ENCODE measurements around the gene RUNX3.
"Not testable (repeated sequence)": the region's sequence is repeated elsewhere in the genome, so short reads cannot be mapped to it uniquely, and the experiment has no call there.

The RUNX3 gene

DNA sequence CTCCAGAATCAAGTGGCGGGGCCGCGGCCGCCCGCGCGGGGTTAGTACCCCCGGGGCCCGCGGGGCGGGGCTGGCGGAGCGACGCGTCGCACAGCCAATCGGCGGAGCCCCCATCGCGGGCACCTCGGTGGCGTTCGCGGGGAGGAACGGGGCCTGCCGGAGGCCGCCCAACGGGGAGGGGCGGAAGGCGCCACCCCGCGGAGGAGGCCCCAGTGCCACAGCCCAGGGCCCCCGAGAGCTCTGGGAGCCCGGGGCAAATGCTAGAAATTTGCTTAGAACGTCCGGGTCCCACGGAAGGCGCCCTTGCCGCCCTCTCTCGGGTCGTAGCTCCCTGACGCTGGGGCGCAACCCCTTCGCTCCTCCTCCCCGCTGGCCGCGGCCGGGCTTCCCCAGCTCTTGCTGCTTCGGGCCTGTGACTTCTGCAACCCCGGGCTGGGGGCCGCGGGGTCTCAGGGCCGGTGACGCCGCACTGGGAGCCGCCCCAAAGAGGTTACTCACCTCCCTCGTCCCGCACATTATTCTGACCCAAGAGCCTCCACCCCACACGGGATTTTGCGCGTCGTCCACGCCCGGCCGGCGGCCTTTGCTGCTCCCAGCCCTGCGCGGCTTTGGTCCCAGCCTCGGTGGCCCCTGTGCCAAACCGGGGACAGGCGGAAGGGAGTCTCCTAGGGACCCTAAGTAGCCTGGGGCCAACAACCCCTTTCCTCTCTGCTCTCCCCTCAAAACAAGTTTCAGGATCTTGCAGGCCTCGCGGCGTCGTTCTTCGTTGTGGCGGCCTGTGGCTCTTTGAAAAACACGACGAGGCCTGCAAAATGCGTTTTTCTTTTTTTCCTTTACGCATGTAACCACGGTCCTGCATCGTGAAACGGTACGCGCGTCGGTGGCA lies at the start of gene RUNX3:
Gene RUNX3 (minus strand): TSS at position 17 of the 886 bp plus-strand sequence. CDS start 408 bp downstream, outside the sequence.
- DNase-seq (ENCODE audit: low read depth in 1 of 2, low spot score in 1 of 2): peak; percentile 73 to 88

DNA sequence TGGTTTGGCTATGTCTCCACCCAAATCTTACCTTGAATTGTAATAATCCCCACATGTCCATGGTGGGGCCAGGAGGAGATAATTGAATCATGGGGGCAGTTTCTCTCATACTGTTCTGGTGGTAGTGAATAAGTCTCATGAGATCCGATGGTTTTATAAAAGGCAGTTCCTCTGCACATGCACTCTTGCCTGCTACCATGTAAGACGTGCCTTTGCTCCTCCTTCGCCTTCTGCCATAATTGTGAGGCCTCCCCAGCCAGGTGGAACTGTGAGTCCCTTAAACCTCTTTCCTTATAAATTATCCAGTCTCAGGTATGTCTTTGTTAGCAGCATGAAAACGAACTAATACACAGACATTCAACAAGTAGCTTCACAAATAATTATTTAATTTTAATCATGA lies 49.2 kb upstream of the RUNX3 start:
- DNase-seq (ENCODE audit: low read depth in 1 of 2, low spot score in 1 of 2): not testable (repeated sequence)

DNA sequence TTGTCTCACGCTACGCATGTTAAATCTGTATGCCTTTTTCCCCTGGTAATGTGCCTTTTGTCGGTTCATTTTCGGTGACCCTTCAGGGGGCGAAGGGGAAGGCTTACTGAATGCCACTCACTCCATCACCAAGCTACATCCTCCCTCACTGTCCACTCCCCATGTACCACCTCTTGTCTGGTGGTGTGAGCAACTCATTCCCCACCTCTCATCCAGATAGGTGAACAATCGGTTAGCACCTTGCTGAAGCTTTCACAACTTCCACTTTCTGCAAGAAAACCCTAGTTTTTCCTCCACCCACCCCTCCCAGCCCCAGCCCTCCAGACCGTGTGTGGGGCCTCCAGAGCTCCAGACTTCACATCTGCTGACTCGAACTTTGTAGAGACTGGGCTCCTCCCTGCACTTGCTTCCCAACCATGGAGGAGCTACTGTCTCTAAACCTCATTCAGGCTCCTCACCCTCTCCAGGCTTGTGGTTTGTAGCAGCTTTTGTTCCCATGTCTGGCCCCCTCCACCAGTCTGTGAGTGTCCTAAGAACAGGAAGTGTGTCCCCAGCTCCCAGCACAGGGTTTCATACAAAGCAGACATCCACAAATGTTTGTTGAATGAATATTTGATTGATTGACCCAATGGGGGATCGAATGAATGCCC lies 48.4 kb upstream of the RUNX3 start:
- DNase-seq (ENCODE audit: low read depth in 1 of 2, low spot score in 1 of 2): no peak

DNA sequence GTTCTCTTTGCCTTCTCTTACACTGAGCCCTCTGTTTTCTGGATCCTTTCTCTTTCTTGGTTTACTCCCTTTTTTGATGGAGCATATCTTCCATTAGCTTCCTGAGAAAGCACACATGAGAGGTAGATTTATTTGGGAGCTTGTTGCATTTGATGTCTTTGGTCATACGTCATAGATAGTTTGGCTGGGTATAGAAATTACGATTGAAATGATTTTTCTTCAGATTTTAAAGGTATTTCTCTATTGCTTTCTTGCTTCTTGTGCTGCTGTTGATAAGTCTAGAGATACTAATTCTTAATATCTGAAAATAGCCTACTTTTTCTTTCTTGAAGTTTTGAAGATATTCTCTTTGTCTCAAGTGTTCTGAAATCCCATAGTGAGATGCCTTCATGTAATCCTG lies 45.3 kb upstream of the RUNX3 start:
- DNase-seq (ENCODE audit: low read depth in 1 of 2, low spot score in 1 of 2): no peak

DNA sequence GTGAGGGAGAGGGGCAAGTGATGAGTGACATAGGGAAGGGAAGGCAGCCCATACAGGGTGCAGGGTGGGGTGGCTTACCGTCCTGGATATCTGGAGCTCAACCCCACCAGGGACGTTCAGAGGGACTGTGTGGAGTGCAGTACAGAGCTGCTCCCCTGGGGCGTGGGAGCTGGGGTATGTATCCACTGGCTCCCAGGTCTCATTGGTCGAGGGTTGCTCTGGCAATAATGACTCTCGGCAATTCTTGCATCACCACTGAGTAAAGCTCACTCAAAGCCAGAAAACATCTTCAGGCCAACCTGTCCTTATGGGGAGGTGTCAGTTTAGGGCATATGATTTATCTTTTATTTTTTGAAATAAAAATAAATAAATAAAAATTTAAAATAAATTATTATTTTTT lies 43.2 kb upstream of the RUNX3 start:
- no peak for DNase-seq (ENCODE audit: low read depth in 1 of 2, low spot score in 1 of 2)

DNA sequence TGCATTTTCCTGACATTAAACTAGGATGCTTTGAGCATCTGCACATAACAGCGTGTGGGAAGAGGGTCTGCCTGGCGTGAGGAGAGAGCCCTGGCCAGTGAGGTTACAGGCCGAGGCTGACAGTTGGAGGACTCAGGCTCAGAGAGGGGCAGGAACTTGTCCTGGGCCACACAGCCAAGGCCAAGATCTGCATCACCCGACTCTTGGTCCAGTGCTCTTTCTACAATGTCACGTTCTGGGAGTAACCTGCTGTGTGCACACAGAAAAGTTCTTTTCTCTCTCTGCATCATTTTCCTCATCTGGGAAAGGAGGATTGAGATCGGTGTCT lies 42.8 kb upstream of the RUNX3 start:
- no peak for DNase-seq (ENCODE audit: low read depth in 1 of 2, low spot score in 1 of 2)

DNA sequence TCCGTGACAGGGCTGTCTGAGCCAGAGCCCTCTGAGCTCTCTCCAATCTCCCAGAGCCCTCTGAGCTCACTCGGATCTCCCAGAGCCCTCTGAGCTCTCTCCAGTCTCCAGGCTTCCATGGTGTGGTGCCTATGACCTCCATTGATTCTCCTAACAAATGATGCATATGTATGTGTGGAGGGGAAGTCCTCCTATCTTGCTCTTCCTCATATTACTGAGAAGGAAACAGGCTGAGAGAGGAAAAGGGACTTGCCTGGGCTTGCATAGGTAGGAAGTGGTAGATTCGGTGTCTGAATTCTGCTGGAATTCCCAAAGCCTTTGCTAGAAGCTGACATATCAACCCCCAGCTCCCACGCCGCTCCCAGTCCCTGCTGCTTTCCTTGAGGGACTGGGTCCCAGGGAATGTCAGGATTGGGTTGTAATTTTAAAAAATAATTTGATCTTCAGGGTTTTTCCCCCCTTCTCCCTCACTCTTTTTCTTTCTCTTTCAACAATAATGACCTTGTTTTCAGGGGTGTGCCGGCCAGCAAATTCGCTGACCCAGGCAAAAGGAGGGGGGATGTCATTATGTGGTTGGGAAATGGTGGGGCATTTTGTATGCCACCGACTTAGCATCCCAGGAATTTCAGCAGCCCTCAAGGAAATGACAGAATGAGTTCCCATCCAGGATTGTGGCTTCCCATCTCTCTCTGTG lies 42.3 kb upstream of the RUNX3 start:
- DNase-seq (ENCODE audit: low read depth in 1 of 2, low spot score in 1 of 2): no peak

DNA sequence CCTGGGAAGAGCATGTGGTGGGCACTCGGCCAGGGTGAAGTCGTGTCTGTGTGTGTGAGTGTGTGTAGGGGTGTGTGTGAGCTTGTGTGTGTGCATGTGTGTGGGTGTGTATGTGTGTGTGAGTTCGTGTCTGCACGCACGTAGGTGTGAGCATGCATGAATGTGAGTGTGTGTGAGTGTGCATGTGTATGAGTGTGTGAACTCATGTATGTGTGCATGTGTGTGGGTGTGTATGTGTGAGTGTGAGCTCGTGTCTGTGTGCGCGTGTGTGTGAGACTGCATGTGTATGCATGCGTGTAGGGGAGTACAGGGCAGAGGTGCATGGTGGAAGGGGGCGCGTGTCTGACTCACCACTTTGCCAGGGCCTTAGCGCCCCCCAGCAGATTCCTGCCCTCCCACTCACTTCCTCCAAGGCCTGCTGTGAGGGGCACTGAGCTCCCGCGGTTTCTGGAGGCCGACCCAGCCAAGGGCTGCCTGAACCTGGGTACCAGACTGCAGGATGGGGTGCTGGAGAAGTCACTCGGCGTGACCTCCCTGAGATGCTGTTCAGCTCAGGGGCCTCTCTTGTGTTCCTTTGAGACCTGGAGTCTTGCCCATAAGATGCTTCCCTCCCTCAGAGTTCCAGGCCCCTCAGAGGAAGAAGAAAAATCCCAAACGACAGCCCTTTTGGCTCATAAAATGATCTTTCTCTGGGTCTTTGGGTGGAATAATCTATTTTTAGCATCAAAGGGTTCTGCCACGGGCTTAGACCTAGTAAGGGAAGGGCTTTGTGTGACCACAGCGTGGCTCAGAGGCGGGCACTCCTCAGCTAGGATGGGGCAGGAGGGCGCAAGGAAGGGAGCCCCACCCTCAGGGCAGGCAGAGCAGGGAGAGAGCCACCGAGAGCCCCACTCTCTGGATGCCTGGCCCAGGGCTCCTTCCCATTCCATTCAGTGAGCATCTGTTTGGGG lies 41.1 kb upstream of the RUNX3 start:
- DNase-seq (ENCODE audit: low read depth in 1 of 2, low spot score in 1 of 2): no peak

DNA sequence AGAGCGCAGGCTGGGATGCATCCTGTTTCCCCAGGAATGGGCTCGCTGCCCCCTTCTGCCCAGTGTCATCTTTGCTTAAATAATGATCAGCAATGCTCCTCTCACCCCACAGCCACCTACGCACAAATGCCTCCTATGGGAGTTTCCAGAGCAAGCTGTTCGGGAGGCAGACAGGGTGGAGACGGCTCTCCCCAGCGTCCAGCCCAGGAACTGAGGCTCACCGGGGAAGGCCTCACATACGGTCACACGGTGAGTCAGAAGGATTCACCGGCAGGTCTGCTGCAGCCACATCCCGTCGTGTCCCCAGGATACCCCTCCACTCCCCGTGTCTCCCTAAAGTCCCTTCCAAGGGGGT lies 40.3 kb upstream of the RUNX3 start:
- no peak for DNase-seq (ENCODE audit: low read depth in 1 of 2, low spot score in 1 of 2)

DNA sequence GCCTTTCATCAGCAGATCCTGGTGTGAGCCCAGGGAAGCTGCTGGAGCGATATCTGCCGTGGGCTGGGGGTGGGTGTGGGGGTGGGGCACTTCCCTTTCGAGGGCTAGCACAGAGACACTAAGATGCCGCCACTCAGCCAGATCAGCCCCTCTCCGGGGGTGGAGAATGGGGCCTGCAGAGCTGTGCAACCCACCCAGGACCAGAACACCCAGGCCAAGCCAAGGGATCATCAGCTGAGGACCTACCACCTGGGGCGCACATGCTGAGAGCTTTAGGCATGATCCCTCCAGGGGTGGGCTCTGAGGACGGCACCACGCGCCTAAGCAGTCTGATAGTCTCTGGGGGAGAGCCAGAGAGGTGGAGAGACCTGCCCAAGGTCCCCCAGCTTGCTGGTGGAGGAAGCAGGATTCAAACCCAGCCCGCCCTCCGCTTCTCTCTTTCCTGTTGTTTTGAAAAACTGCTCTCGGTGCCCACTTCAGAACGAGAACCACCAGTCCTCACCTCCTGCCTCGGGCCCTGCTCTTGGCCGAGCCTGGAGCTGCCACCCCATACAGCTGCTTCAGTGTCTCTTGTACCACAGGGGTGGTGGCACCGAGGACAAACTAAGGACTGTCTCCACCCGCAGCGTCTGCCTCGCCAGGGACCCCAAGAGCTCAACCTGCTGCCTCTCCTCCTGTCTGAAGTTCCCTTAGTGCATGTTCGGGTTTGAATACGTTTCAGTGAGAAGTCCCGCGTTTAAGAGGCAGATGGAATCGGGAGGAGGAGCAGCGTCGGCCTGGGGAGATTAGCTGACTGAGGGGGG lies 39.7 kb upstream of the RUNX3 start:
- DNase-seq (ENCODE audit: low read depth in 1 of 2, low spot score in 1 of 2): no peak

DNA sequence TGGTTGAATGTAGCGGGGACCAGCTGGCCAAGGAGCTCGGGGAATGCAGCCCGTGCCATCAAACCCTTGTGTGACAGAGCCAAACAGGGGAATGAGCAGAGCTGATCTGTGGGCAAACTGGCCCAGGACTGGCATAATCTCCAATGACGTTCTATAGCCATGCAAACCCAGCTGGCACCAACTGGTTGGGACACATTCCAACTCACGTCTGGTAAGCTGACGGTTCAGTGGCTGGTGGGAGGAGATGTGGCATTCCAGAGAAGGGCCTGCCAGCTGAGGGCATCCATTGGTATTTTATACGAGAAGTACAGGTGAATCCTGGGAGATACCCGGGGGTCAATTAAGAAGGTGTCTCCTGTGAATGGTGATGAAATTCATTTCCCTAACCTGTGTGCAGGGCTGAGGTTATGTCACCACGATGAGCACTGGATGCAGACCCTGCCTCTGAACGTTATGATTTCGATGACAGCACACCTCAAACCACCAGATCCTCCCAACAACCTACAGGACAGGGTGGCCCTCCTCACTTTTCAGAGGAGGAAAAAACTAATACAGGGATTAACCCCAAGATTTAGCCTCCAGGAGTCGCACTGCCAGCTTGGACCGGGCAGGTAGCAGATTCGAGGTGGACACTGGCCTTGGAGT lies 39.0 kb upstream of the RUNX3 start:
- no peak for DNase-seq (ENCODE audit: low read depth in 1 of 2, low spot score in 1 of 2)

DNA sequence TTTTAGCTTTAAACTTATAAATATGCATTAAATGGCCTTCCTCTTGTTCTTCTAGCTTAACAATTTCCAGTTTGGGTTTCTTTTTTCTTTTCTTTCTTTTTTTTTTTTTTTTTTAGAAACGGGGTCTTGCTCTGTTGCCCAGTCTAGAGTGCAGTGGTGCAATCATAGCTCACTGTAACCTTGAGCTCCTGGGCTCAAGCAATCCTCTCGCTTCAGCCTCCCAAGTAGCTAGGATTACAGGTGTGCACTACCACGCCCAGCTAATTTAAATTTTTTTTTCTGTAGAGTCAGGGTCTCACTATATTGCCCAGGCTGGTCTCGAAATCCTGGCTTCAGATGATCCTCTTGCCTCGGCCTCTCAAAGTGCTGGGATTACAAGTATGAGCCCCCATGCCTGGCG lies 37.9 kb upstream of the RUNX3 start:
- DNase-seq (ENCODE audit: low read depth in 1 of 2, low spot score in 1 of 2): no peak

DNA sequence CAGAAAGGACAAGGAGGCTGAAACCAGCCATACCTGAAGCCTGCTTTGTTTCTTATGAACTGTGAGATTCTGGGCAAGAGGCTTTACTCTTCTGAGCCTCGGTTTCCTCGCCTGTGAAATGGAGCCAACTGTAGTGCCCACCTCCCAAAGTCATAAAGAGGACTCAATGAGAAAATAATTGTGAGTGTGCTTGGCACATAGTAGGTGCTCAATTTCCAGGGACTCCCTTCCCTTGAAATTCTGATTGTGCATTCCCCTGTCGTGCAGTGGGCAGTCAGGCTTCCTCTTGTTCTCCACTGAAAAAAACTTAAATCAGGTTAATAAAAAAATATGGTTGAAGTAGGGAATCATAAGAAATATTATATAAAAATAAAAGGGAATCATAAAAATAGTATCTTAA lies 37.5 kb upstream of the RUNX3 start:
- no peak for DNase-seq (ENCODE audit: low read depth in 1 of 2, low spot score in 1 of 2)

DNA sequence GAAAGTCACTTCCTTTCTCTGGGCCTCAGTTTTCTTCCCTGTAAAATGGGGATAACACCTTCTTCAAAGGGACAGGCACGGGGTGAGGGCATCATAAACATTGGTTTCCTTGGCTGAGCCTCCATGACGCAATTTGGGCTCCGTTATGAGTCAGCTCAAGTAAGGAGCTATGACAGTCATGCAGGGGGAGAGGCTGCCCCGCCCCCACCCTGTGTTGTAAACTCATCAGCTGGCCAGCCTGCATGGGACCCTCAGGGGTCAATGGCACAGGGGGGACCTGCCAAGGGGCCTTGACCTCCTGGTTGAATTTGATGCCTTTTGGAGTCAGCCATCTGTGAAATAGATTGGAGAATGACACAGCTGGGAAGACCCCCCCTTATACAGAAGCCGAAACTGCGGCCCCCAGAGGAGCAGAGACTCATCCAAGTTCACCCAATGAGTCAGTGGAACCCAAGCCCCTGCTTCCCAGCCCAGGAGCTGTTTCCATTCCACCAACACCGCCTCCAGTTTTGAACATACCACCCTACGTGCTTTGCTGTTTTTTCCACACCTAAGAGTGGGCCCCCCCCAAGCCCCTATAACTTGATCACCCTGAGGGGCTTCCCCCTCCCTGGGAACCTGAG lies 36.8 kb upstream of the RUNX3 start:
- peak in 1 of 2 donors; percentile 67 for DNase-seq (ENCODE audit: low read depth in 1 of 2, low spot score in 1 of 2)

DNA sequence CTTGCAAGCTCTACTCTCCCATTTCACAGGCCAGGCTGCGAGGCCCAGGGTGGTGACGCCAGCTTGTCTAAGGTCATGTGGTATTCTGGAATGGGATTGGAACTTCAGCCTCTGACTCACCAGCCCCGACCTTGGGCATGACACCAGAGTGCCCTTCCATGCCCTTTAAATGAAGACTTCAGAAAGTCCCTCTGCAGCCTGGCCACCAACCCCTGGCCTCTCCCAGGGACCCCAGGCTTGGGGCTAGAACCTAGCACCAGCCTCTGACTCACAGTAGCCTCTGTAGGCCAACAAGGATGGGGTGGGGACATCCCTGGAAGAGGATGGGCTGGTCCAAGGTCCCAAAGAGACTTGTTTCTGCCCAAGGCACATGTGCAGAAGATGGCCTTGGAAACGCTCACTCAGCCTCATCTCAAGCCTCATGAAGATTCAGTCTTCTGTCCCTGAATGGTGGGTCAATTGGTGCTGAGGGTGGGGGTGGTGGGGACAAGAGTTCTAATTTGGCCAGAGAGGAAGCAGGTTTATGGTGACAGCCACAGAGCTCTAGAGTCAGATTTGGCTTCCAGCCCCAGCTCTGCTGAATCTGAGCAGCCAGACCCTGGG lies 36.1 kb upstream of the RUNX3 start:
- no peak for DNase-seq (ENCODE audit: low read depth in 1 of 2, low spot score in 1 of 2)

DNA sequence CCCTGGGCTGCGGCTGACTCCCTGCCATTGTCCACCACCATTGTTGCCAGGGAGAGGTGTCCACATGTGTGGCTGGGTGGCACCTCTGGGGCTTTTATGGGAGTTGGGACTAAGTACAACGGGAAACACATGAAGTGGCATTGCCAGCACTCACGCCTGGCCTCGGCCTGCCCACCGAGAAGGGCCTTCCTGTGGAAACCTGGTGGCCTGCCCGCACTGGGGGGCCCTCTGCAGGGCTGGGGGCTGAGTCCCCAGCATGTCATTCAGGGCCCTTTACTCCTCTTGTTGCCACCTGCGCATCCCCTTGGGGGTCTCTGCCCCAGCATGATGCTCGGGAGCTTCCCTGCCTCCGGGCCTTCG lies 35.5 kb upstream of the RUNX3 start:
- no peak for DNase-seq (ENCODE audit: low read depth in 1 of 2, low spot score in 1 of 2)

DNA sequence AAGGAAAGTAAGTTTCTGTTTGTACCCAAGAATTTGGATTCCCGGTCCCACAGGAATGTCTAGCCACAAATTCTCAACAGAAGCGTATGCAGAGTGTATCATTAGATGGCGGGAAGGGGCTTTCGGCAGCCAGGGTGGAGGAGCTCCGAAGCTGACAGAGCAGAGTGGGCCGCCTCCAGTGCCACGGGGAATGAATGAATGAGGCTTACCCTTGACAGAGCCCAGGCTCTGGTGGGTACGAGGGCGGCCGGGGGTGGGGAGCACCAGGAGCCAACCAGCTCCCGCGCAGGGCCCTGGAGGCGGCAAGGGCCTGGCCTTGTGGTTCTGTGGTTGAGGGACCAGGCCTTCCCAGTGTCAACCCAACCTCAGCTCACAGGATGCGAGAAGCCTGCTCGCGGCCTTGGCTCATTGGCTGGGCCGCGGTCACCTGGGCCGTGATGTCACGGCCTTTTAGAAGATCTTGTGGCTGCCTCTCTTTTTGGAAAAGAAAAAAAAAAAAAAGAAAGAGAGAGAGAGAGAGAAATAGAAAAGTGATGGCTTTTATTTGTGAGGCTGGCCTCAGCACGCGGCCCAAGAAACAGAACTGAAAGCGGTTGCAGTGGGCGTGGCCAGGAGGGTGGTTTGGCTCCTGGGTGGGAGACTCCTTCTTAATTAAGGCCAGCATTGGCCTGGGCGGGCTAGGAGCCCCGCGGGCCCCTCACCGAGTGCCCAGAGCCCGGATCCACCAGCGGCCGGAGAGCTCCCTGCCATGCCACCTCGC lies 34.9 kb upstream of the RUNX3 start:
- peak; percentile 66 to 81 for DNase-seq (ENCODE audit: low read depth in 1 of 2, low spot score in 1 of 2)

DNA sequence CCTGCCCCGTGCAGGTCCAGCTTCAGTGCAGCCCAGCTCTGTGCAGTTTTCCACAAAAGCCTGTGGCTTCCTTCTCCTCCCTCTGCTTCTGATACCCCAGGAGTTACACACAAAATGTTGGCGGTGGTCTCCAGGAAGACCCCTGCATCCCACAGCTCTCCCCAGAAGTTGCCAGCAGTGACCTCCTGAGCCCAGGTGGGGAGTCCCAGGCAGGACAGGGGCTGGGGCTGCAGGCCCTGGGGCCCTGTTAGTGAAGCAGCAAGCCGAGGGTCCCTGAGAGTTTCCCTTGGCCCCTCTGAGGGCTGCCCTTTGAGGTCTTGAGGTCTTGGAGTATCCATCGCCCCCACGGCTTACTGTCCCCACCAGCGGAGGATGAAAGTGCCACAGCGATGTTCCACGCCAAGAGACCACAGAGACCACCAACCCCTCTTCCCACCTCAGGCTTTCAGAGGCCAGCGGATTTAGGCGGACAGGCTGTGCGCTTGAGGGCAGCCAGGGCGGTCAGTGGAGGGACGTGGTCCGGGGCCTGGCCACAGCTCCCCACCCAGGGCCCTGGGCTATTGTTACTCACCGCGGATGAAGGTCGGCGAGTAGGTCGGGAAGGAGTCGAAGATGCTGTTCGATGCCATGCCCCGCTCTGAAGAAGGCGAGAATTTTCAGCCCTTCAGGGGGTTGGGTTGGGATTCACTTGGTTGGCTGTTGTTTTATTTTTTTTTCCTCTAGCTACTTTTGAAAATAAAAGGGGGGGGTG lies 34.0 kb upstream of the RUNX3 start:
- DNase-seq (ENCODE audit: low read depth in 1 of 2, low spot score in 1 of 2): no peak

All from activated CD4-positive, alpha-beta T cell treated with anti-CD3 and anti-CD28 coated beads, Interleukin-2, amount 50 U/mL, for 24 hours (primary cell).